Ramos (cell line): Measurements from ENCODE around the gene FAAP20.

Source experiments
- in situ Hi-C: fragments of 300-500 bp; cut with MboI; formaldehyde crosslinking; loops from one replicate; pipeline ENCODE4 v1.14.3; 2022; ENCODE audit warnings: low sequenced_read_pairs; ENCODE audit not compliant: unreplicated experiment

The FAAP20 gene, protein sequence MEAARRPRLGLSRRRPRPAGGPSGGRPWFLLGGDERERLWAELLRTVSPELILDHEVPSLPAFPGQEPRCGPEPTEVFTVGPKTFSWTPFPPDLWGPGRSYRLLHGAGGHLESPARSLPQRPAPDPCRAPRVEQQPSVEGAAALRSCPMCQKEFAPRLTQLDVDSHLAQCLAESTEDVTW

DNA sequence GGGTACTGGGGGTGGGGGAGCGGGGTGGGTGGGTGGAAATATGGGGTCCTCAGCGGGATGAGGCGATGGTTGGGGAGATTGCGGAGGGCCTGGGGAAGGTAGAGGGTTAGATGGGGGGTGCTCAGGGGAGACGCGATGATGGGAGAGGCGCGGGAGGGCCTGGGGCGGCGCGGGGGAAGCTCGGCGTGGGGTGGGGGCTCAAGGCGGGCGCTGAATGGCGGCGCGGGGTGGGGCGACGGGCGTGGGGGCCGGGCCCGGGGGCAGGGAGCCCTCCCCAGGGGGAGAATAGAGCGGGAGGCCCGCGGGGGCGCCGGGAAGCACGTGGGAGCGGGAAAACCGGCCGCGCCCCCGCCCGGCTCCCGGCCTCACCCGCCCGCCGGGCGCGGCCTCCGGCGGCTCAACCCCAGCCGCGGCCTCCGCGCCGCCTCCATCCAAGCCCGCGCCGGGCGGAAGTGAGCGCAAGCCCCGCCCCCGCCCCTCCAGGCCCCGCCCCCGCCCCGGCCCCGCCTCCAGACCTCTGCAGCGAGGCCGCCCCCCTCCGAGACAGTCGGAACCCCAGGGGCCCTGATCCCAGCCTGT, at the start of gene FAAP20:
FAAP20 (minus strand) TSS at position 454 of the 579 bp plus-strand sequence; CDS start at position 431, 23 bp downstream.
- in situ Hi-C loops = no loop called here

GRCh38 chr1:2242814-2243725, 48.5 kb upstream of the FAAP20 start:
- in situ Hi-C loops = no loop called here

DNA sequence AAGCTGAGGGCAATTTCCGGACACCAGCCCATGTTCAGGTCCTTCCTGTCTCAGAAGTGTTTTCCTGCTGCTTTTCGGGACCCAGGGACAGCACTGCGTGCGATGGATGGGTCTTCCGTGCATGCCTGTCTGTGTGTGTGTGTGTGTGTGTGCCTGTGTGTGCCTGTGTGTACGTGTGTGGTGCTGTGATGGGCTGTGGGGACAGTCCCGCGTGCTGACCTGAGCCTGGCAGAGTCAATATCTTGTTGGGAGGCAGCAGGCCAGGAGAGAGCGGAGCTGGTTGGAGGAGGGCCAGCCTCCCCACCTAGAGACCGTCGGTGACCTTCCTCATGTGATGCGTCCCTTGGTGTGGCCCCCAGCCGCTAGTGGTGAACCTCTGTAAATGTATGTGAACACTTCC, 47.2 kb upstream of the FAAP20 start:
- in situ Hi-C loops = no loop called here

- in situ Hi-C loops = no loop called here
These were observed 45.9 kb upstream of the FAAP20 start for GRCh38 chr1:2240270-2241156.

- in situ Hi-C loops = no loop called here
These were observed 44.9 kb upstream of the FAAP20 start for GRCh38 chr1:2239384-2239985.

DNA sequence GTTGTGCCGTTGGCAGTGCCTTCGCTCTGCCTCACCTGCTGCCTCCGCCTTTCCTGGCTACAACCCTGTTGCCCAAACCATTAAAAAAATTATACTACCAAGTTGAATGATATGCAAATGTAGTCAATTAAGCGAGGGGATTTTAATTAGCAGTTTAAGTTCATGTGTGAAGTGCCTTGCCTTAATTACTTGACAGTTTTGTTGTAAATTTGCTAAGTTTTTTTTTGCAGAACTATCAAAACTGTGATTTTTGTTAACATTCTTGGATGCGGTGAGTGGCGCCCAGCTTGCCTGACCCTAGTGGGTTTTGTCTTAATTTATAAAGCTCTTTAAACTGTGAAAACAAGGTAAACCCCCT, 44.4 kb upstream of the FAAP20 start:
- in situ Hi-C loops = no loop called here

DNA sequence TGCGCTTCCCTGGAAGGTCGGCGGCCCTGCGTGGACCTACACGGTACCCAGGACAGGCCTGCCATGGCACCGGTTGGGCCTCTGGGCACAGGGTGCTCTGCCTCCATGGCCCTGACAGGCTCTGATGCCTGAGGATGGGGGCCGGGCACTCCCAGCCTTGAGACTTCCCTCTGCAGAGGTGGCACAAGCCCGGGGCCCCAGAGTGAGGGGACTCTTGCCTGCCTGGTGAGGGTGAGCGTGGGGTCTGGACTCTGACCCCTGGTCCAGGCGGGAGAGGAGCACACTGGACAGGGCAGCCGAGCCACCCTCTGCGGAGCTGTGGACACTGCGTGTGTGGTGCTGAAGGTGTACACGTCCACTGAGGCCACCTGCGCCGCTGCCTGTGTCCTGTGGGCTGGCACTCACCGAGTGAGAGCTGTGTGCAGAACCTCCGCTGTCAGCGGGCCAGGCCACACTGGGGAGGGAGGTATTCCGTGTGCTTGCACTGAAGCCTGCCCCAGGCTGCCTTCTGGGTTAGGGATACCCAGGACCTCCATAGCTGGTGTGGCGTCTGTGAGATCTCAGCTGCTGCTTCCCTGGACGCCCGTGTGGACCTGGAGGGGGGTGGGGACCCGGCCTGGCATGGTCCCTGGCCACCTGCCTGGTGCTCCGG, 43.9 kb upstream of the FAAP20 start:
- in situ Hi-C loops = no loop called here

GRCh38 chr1:2237773-2238172, 43.2 kb upstream of the FAAP20 start:
- in situ Hi-C loops = no loop called here

DNA sequence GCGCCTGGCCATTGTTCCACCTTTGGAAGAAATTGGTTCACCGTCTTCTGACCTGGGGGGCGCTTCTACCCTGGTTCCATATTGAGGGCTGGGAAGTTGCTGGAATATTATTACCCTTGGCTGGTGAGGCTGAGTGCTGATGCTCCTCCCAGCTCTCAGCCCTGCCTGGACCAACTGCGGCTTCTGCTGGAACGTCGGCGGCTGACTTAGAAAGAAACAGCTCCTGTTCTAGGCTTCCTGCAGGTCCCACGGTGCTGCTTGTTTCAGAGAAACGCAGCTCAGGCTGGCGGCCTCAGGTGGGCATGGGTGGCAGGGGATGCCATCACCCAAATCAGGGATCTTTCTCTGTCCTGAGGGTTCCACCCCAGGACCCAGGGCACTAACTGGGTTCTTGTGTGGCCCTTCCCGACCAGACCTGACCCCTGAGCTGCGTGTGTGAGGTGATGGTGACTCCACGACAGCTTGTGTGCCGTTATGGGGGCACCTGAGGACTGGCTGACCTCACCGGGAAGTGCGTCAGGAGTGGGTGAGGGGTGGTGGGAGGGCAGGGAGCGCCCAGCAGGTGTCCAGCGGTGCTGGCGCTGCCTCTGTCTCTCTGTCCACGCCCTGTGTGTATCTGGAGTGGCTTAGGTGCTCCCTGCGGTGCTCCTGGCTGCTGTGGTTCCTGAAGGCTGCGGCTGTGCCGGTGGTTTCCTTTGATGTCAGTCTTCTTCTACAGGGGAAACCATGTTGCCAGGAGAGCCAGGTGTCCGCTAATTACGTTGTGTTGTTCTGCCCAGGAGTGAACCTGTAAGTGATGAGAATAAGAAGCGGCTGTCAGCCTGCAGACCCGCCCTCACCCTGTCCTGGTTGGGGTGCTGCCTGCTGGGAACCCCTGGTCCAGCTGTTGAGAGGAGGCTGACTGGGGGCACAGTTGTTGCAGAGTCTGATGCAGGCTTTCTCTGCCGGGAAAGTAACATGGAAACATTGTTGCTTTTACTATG, 42.4 kb upstream of the FAAP20 start:
- in situ Hi-C loops = no loop called here

GRCh38 chr1:2235300-2235998, 40.9 kb upstream of the FAAP20 start:
- in situ Hi-C loops = no loop called here

DNA sequence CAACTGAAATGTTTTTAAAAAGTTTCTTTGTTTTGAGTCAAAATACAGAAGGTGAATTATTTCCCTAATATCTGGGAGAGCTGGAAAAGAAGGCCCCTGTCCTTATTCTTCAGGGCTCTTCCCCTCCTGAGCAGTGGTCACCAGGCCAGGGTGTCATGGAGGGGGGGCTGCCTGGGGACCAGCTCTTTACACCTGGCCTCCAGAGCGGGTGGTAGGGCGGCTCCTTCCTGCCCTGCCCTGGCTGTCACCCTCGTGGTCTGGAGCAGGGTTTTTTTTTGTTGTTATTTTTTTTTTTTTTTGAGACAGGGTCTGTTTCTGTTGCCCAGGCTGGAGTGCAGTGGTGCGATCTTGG, 40.2 kb upstream of the FAAP20 start:
- in situ Hi-C loops = no loop called here

DNA sequence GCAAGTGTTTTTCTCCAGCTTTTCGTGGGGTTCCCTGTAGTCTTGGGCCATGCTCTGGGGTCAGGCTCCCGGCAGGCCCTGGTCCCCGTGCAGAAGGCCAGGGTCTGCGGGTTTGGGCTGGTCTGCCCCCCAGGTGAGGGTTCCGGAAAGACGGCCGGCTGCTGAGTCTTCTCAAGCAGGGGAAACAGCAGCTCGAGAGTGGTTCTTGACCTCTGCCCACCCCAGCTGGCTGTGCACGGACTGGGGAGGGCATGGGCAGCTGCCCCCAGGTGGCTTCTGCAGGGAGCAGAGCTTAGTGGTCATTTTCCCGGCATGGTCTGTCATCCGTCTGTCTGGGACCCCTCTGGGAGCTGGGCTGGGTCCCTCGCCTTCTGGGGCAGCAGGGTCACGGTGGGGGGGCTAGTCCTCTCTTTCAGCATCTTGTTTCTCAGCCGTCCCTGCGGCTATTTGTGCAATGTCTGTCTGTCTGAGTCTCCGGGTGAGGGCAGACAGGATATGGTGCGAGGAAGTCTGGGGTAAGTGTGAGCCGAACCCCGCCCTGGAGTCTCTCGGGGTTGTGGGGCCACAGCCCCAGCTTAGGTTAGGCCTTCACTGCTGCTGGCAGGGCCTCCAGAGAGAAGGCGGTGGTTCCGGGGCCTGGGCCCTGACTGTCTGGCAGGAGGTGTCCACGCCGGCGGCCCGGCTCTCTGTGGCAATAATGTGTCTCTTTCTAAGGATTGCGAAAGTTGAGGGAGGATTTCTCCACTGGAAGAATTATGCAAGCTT, 39.6 kb upstream of the FAAP20 start:
- in situ Hi-C loops = no loop called here

GRCh38 chr1:2233468-2233867, 38.9 kb upstream of the FAAP20 start:
- in situ Hi-C loops = no loop called here

- in situ Hi-C loops = no loop called here
These were observed 38.4 kb upstream of the FAAP20 start for GRCh38 chr1:2232916-2233438.

DNA sequence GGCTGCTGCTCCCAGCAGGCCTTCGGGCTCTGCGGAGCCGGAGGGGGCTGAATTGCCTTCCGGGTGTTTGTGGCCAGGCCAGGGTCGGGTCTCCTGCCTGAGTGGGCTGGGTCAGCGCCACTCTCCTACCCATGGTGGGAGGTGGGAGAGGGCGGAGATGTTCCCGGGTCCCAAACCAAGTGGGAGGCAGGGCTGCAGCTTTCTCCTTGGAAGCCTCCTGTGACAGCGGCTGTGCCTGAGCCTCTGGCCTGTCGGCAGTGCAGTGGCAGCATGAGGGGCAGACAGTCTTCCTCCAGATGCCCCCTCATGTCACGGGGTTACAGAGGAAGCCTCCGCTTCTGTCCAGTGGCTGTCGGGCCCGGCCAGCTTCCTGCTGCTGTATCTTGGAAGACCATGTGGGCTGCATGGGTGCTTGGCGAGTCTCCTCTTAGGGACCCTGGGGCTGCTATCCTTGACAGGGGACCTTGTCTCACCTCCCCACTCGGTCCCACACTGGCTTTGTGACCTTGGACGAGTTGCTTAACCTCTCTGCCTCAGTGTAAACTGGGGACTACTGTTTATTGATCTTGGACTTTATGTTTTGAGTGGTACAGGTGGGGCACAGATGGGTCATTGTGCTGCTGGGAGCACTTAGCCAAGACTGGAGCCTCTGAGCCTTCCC, 37.8 kb upstream of the FAAP20 start:
- in situ Hi-C loops = no loop called here

GRCh38 chr1:2231532-2232254, 37.1 kb upstream of the FAAP20 start:
- in situ Hi-C loops = no loop called here
